ENCODE results near the gene ILDR2. TPM values are rescaled to one million over a fixed set of nuclear protein-coding genes. Genes with fewer than 3 reads are reported as not detected.

ILDR2 gene
- total RNA-seq, 1 experiment from 2014 or later = not detected

DNA sequence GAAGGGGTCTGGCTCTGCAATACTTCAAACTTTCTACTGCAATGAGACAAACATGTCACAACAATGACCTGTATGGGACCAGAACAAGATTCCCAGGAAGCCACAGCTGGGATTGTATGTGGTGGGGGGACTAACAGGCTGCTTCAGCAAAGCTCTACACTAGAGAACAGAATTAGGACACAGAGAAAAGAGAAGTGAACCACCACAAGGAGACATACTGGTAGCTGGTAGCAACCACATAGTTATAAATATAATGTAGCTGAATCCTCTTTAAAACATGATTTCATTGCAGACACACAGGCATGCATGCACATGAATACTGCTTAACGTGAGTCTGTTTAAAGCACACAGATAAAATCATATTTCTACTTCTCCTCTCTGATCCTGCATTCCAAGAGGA lies 3.5 kb upstream of the ILDR2 start:
- CTCF ChIA-PET = no interaction called here

DNA sequence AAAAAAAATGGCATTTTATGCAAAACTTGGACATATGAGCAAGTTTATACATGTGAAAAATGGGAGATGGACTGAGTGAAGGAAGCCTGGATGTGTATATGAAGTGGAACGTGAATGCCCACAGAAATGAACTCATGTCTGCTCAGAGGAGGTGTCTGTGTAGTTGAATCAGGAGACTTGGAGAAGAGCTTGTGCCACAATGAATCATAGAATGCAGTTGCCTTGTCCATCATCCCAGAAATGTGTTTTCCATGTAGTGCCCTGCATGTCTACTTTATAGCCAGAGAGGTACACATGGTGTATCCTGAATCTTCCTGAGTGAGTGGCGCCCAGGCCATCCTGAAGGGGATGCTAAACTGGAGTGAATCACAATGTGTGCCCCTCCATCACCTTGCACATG lies 2.6 kb upstream of the ILDR2 start:
- BruUV-seq (replicated peaks) = no TSS peak
- H3K4me3 ChIP-seq (ENCODE audit: low read depth, low read length, poor library complexity, severe bottlenecking) = no peak overlapping the region
- intact Hi-C loops (cut with micrococcal nuclease; ENCODE audit: unreplicated experiment) = loop anchor here (5.0 kb wide), 1 partner anchor 61 kb away; no protein-coding TSS in a partner anchor
- DNase-seq (ENCODE audit: low spot score) = no peak
- H3K4me1 ChIP-seq (ENCODE audit: insufficient read depth, low read length, poor library complexity, severe bottlenecking) = no peaks in the 10 kb centered on the region
- H3K27me3 ChIP-seq (replicated peaks; ENCODE audit: insufficient read depth, low read depth, low read length, poor library complexity) = peaks cover 96% of the 10 kb centered on the region
- no peaks in the 10 kb centered on the region for H3K36me3 ChIP-seq (ENCODE audit: insufficient read depth, low read length, poor library complexity, severe bottlenecking)
- ChIA-PET CTCF (no interaction called here), POLR2A (ENCODE audit: low non-redundant PET) (no interaction called here)
- H3K27ac ChIP-seq (ENCODE audit: low read depth, low read length, poor library complexity, severe bottlenecking) = no peak overlapping the region
- H3K9me3 ChIP-seq (ENCODE audit: low read depth, low read length, poor library complexity, severe bottlenecking) = no peaks in the 10 kb centered on the region
- no peak for TF ChIP-seq EZH2 (IDR thresholded peaks at IDR 0.05; ENCODE audit: borderline replicate concordance, low read depth, low read length, poor library complexity, severe bottlenecking)
- TF ChIP-seq, protein P1, sequence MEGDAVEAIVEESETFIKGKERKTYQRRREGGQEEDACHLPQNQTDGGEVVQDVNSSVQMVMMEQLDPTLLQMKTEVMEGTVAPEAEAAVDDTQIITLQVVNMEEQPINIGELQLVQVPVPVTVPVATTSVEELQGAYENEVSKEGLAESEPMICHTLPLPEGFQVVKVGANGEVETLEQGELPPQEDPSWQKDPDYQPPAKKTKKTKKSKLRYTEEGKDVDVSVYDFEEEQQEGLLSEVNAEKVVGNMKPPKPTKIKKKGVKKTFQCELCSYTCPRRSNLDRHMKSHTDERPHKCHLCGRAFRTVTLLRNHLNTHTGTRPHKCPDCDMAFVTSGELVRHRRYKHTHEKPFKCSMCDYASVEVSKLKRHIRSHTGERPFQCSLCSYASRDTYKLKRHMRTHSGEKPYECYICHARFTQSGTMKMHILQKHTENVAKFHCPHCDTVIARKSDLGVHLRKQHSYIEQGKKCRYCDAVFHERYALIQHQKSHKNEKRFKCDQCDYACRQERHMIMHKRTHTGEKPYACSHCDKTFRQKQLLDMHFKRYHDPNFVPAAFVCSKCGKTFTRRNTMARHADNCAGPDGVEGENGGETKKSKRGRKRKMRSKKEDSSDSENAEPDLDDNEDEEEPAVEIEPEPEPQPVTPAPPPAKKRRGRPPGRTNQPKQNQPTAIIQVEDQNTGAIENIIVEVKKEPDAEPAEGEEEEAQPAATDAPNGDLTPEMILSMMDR (conservative IDR thresholded peaks at IDR 0.05; ENCODE audit: low read depth, low read length) = no peak

More for the DNA sequence above, 3.5 kb upstream of the ILDR2 start:
- intact Hi-C loops (cut with micrococcal nuclease; ENCODE audit: unreplicated experiment) = loop anchor here (5.0 kb wide), 1 partner anchor 62 kb away; no protein-coding TSS in a partner anchor
- DNase-seq (ENCODE audit: low spot score) = no peak
- Histone ChIP-seq H3K27me3 (replicated peaks; ENCODE audit: insufficient read depth, low read depth, low read length, poor library complexity) (peaks cover 96% of the 10 kb centered on the region), H3K27ac (ENCODE audit: low read depth, low read length, poor library complexity, severe bottlenecking) (no peak overlapping the region), H3K36me3 (ENCODE audit: insufficient read depth, low read length, poor library complexity, severe bottlenecking) (no peaks in the 10 kb centered on the region), H3K4me3 (ENCODE audit: low read depth, low read length, poor library complexity, severe bottlenecking) (no peak overlapping the region), H3K9me3 (ENCODE audit: low read depth, low read length, poor library complexity, severe bottlenecking) (no peaks in the 10 kb centered on the region), H3K4me1 (ENCODE audit: insufficient read depth, low read length, poor library complexity, severe bottlenecking) (no peaks in the 10 kb centered on the region)
- TF ChIP-seq, protein P1 (conservative IDR thresholded peaks at IDR 0.05; ENCODE audit: low read depth, low read length) = no peak
- no peak for TF ChIP-seq EZH2 (IDR thresholded peaks at IDR 0.05; ENCODE audit: borderline replicate concordance, low read depth, low read length, poor library complexity, severe bottlenecking)
- BruUV-seq (replicated peaks) = no TSS peak
- POLR2A ChIA-PET (ENCODE audit: low non-redundant PET) = no interaction called here

DNA sequence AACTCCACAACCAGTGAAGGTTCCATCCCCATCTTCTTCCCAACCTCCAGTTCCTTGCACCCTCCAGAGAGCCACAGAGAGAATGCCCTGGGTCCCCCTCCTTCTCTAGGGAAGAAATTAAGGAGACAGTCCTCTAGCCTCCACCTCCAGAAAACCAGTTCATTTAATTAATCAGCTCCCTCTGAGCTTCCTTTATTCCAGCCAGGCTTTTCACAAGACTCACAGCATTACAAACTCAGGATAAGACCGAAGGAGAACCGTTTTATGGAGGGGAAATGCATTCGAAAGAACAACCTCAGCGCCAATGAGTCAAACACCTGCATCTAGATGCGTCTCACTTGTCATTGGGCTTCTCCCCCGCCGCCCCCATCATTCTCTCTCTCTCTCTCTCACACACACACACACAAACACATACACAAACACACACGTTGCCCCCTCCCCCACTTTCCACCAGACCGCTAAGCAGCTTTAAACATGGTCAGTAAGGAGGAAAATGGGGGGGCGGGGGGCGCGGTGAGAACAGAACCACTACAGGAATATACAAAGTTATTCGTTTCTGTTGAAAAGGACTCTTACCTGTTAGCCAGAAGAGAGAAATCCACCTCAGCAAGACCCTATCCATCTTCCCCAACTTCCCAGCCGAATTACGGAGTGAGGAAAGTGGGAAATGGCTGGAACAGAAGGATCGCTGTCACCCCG lies 544 bp downstream of the ILDR2 start:
- Histone ChIP-seq H3K27me3 (replicated peaks; ENCODE audit: insufficient read depth, low read depth, low read length, poor library complexity) (peaks cover 97% of the 10 kb centered on the region), H3K4me3 (ENCODE audit: low read depth, low read length, poor library complexity, severe bottlenecking) (peak overlapping the region; percentile 35), H3K9me3 (ENCODE audit: low read depth, low read length, poor library complexity, severe bottlenecking) (no peaks in the 10 kb centered on the region), H3K36me3 (ENCODE audit: insufficient read depth, low read length, poor library complexity, severe bottlenecking) (no peaks in the 10 kb centered on the region), H3K27ac (ENCODE audit: low read depth, low read length, poor library complexity, severe bottlenecking) (no peak overlapping the region), H3K4me1 (ENCODE audit: insufficient read depth, low read length, poor library complexity, severe bottlenecking) (no peaks in the 10 kb centered on the region)
- no peak for DNase-seq (ENCODE audit: low spot score)
- BruUV-seq (replicated peaks) = no TSS peak
- intact Hi-C loops (cut with micrococcal nuclease; ENCODE audit: unreplicated experiment) = loop anchor here (5.0 kb wide), 1 partner anchor 57 kb away; no protein-coding TSS in a partner anchor
- TF ChIP-seq EZH2 (IDR thresholded peaks at IDR 0.05; ENCODE audit: borderline replicate concordance, low read depth, low read length, poor library complexity, severe bottlenecking) = no peak
- TF ChIP-seq, protein P1 (conservative IDR thresholded peaks at IDR 0.05; ENCODE audit: low read depth, low read length) = no peak
- ChIA-PET CTCF (no interaction called here), POLR2A (ENCODE audit: low non-redundant PET) (no interaction called here)

Measured in A673 (cell line).